Motor neuron (in vitro differentiated cells): ENCODE results near the gene AEBP2. TPM values are rescaled to one million over a fixed set of nuclear protein-coding genes. Genes with fewer than 3 reads are reported as not detected.

Source experiments
- ATAC-seq, 8 experiments: fragments of 200-7000 bp; cut with Tn5 transposase; replicated peaks in 6 of 8; 2 replicates each; pipeline ENCODE4 v1.8.0; 2021; ENCODE audit warnings: mild to moderate bottlenecking in 8 of 8, moderate library complexity in 8 of 8
- H3K27ac ChIP-seq, 2 donors: fragments of 250-450 bp; sonication (Bioruptor Pico); 2 replicates each; pipeline ENCODE4 v1.9.0; 2021; ENCODE audit warnings: antibody characterized with exemption in 2 of 2, mild to moderate bottlenecking in 2 of 2, moderate library complexity in 1 of 2
- H3K4me1 ChIP-seq, 2 donors: fragments of 250-450 bp; sonication (Bioruptor Pico); replicated peaks in 1 of 2; 2 replicates each; pipeline ENCODE4 v1.6.1; 2021; ENCODE audit warnings: antibody characterized with exemption in 2 of 2, mild to moderate bottlenecking in 2 of 2, moderate library complexity in 1 of 2
- H3K4me3 ChIP-seq, 5 donors: fragments of 250-450 bp; sonication (Bioruptor Pico); 2 replicates each; pipeline ENCODE4 v1.9.0; 2021; ENCODE audit warnings: antibody characterized with exemption in 5 of 5, mild to moderate bottlenecking in 5 of 5, moderate library complexity in 4 of 5
- WGBS, 10 experiments: fragments of 450-650 bp; shearing (Covaris generic); methylation state at CpG; one replicate each; pipeline ENCODE4 v1.0.0; 2022; 5-methylcytosine and 5-hydroxymethylcytosine counted together
- in situ Hi-C, 9 experiments: fragments of 400-800 bp; cut with MboI; loops; one replicate each; pipeline ENCODE4 v1.15.0; 2021; ENCODE audit warnings: low sequenced_read_pairs in 9 of 9, low pct_unique_long_range_greater_than_20kb in 2 of 9; ENCODE audit not compliant: unreplicated experiment in 9 of 9
- total RNA-seq, 8 experiments: library from RNA; unstranded; fragments of 300-600 nt; gene quantifications; 2 replicates each; pipeline versions ENCODE4 v1.2.3 to v1.2.4, GENCODE V29; 2022

Gene AEBP2
- total RNA-seq, 8 experiments from 2014 or later = 15.8 to 63.5 (median 26.0) TPM

DNA sequence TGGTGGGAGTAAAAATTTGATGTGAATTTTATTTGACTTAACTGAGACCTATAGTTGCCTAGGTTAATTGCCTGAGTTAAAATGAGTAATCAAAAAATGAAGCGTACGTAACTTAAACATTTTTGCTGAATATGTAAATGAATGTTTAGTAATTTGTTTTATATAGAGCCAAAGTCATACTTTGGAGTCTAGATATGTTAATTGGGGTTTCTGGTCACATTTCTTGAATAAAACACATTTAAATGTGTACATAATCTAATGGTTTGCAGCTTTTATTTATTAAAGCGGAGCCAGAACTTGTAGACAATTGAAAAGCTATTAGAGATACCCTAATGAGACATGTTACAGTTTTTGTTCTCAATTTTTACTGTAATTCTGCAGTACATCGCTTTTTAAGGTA, 71.2 kb downstream of the AEBP2 start:
- peak in 3 of 8 experiments; percentile 75 to 84 (median 75) for ATAC-seq
- Histone ChIP-seq H3K27ac (no peak overlapping the region), H3K4me1 (no peaks in the 10 kb centered on the region), H3K4me3 (no peak overlapping the region)
- in situ Hi-C loops = no loop called here
- WGBS, 10 experiments = 6 to 100% (median 90%) methylated on average over 1 to 4 of the region's 4 CpGs; no CpG with 5 or more reads in 1 of the 10 experiments

DNA sequence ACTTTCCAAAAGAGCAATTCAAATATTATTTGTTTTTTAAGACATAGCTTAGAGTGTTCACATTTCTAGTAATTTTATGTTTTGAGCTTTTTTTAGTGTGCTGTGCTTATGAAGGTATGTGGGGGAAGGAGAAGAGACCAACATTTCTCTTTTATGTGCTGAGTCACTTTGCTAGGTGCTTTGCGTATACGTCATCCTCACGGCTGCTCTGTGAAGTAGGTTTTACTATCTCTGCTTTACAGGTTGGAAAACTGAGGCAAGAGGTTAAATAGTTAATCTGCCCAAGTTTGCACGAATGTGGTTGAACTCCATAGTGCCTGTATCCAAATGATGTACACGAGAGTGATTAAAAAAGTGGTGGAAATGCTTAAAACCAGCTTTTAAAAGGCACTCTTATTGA, 75.9 kb downstream of the AEBP2 start:
- Histone ChIP-seq H3K4me1 (no peaks in the 10 kb centered on the region), H3K27ac (no peak overlapping the region), H3K4me3 (no peak overlapping the region)
- in situ Hi-C loops = no loop called here
- 86 to 100% (median 97%) methylated on average over 4 to 5 of the region's 5 CpGs; no CpG with 5 or more reads in 2 of the 10 experiments for WGBS, 10 experiments
- ATAC-seq = no peak

DNA sequence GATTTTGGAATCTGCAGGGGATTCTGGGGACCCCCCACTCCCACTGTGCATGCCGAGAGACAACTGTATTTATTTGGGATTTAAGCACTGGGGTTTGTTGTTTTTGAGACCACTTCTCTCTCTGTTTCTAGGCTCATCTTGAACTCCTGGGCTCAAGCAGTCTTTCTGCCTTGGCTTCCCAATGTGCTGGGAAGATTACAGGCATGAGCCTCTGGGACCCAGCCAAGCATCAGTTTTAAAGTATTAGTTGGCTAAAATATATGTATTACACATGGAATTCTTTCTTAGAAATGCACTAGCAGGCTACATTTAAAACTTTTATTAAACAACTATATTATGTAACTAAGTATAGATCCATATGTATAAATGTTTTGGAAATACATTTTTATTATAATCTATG, 78.3 kb downstream of the AEBP2 start:
- WGBS, 10 experiments = 0 to 100% (median 71%) methylated on average over 1 of the region's 1 CpG; no CpG with 5 or more reads in 6 of the 10 experiments
- ATAC-seq = no peak
- Histone ChIP-seq H3K4me1 (no peaks in the 10 kb centered on the region), H3K27ac (no peak overlapping the region), H3K4me3 (no peak overlapping the region)
- in situ Hi-C loops = no loop called here

DNA sequence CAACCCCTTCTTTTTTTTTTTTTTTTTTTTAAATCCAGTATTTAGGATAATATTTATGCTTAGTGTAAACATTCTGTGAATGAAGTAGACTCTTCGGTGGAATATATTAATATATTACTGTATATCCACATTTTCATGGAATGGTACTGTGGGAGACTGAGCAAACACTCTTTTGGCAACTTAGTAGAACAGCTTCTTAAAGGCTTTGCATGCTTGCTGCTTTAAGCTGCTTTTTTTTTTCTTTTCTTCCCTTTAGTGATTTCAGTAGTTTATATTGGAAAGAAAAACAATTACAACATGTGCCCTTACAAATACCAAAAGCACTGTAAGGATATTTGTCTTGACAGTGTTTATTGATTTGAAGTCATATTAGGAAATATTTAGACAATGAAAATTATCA, 78.9 kb downstream of the AEBP2 start:
- H3K4me3 ChIP-seq = no peak overlapping the region
- no peak for ATAC-seq
- in situ Hi-C loops = no loop called here
- H3K4me1 ChIP-seq = no peaks in the 10 kb centered on the region
- 38 to 100% (median 100%) methylated on average over 1 of the region's 1 CpG; no CpG with 5 or more reads in 2 of the 10 experiments for WGBS, 10 experiments
- H3K27ac ChIP-seq = no peak overlapping the region

DNA sequence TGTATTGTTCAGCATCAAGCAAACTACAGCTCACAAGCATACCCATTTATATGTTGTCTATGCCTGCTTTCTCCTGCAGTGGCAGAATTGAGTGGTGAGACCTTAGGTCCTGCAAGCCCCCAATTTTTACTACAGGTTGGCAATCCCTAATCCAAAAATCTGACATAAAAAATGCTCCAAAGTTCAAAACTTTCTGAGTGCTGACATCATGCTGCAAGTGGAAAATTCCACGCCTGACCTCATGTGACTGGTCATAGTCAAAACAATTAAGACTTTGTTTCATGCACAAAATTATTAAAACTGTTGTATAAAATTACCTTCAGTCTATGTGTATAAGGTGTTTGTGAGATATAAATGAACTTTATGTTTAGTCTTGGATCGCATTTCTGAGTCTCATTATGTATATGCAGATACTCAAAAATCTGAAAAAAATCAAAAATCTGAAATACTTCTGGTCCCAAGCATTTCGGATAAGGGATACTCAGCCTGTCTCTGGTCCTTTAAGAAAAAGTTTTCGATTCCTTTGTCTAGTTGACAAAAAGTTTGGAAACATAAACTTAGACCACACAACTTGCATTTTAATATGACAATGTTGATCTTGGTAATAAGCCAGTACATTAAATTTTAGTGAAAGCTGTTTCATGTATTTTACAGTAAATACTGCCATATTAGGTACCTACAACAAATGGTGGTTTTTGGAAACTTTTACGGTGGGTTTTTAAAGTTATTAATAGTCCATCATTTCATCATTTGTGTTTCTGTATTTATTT, 81.5 kb downstream of the AEBP2 start:
- no peaks in the 10 kb centered on the region for H3K4me1 ChIP-seq
- no peak overlapping the region for H3K4me3 ChIP-seq
- no peak overlapping the region for H3K27ac ChIP-seq
- WGBS, 10 experiments = 53 to 100% (median 90%) methylated on average over 3 to 5 of the region's 5 CpGs; no CpG with 5 or more reads in 1 of the 10 experiments
- no peak for ATAC-seq
- in situ Hi-C loops = no loop called here

DNA sequence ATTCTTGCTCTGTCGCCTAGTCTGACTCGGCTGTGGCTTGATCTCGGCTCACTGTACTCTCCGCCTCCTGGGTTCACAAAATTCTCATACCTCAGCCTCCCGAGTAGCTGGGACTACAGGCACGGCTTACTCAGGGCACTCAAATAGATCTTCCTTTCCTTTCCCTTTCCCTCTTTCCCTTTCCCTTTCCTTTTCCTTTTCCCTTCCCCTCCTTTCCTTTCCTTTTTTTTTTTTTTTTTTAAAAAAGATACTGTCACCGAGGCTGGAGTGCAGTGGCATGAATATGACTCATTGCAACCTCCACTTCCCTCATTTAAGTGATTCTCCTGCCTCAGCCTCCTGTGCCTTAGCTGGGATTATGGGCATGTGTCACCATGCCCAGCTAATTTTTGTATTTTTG, 86.0 kb downstream of the AEBP2 start:
- no peak overlapping the region for H3K4me3 ChIP-seq
- H3K27ac ChIP-seq = no peak overlapping the region
- 82 to 97% (median 91%) methylated on average over 2 to 7 of the region's 7 CpGs for WGBS, 10 experiments
- no peak for ATAC-seq
- in situ Hi-C loops = no loop called here
- peaks cover 0 to 5% of the 10 kb centered on the region in 2 donors for H3K4me1 ChIP-seq

DNA sequence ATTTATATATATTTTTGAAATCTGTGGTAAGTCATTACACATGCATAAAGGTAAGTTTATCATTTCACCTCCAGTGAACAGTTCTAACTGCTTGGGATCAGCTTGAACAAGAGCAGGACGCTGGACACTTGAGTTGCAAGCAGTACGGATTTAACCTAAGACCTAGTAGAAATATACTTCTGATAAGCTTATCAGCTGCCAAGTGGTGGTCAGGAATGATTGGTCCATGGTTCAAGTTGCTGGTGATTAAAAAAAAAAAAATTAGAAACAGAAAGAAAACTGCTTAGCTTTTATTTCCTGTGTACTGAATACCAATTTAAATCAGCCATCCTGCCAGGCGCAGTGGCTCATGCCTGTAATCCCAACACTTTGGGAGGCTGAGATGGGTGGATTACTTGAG, 88.6 kb downstream of the AEBP2 start:
- no peak for ATAC-seq
- no peak overlapping the region for H3K27ac ChIP-seq
- in situ Hi-C loops = no loop called here
- peaks cover 0 to 5% of the 10 kb centered on the region in 2 donors for H3K4me1 ChIP-seq
- WGBS, 10 experiments = 75 to 100% (median 96%) methylated on average over 1 to 2 of the region's 3 CpGs; no CpG with 5 or more reads in 4 of the 10 experiments
- H3K4me3 ChIP-seq = no peak overlapping the region

DNA sequence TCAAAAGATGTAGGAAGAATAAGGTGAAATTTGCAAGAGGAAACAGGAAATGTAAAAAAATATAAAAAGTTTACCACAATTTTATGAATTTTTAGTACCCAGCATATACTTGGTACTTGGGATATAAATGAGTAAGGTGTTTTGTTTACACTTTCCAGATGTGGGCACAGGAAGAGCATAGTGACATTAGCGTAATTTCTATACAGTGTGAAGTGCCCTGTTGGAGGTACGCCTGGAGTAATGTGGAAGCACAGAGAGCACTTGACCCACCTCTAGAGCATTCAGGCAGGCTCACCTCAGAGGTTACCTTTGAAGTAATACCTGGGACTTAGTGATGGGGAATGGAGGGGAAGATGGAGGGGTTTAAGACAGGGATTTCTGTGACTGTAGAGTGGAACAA, 89.5 kb downstream of the AEBP2 start:
- no peak overlapping the region for H3K27ac ChIP-seq
- peaks cover 0 to 5% of the 10 kb centered on the region in 2 donors for H3K4me1 ChIP-seq
- ATAC-seq = no peak
- in situ Hi-C loops = no loop called here
- no peak overlapping the region for H3K4me3 ChIP-seq
- WGBS, 10 experiments = 100% methylated on average over 2 of the region's 2 CpGs; no CpG with 5 or more reads in 8 of the 10 experiments

DNA sequence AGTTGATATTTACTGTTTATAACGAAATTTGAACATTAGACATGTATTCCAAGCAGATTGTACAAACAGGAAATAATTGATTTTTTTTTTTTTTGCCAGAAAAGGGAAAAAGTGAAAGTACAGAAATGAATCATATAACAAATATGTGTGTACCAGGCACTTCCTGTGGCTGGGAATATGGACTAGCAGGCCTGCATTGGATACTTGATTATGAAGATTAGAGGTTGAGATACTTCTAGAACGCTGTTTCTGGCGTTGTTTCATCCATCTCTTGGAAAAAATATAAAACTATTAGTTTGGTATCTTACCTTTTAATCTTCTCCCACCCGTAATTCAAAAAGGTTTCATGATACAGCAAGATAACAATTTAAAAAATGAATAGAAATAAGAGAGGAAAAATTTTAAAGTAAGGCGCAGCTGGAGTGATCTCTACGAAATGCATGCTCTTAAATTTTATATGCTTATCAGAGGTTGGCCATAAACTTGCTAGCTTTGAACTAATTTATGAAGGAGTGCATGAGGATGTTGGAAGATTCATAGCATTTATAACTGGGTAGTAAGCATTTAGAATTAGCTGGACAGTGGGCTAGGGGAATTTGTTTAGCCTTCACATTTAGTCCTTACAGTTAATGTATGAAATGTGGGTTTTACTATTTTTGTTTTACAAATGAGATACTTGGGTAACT, 90.8 kb downstream of the AEBP2 start:
- peak in 2 of 8 experiments; percentile 28 to 32 for ATAC-seq
- Histone ChIP-seq H3K4me3 (no peak overlapping the region), H3K27ac (no peak overlapping the region), H3K4me1 (peaks cover 0 to 5% of the 10 kb centered on the region in 2 donors)
- in situ Hi-C loops = no loop called here
- 64 to 96% (median 88%) methylated on average over 4 to 6 of the region's 6 CpGs for WGBS, 10 experiments

DNA sequence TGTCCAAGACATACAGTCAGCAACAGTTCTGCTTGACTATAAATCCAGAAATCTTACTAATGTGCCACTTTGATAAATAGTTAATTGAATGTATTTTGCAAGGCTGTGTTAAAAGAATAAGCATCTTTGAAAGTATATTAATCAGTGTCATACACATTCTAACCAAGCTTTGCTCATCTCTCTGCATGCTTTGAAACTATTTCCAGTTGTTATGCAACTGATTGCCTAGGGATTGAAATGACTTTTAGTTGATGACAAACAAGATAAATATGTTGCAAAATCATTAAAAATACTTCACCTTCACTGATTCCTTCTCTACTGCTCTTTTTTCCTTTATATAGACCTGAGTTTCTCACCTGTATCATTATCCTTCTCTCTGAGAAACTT, 91.3 kb downstream of the AEBP2 start:
- Histone ChIP-seq H3K4me3 (no peak overlapping the region), H3K27ac (no peak overlapping the region), H3K4me1 (peaks cover 0 to 5% of the 10 kb centered on the region in 2 donors)
- no peak for ATAC-seq
- in situ Hi-C loops = no loop called here

DNA sequence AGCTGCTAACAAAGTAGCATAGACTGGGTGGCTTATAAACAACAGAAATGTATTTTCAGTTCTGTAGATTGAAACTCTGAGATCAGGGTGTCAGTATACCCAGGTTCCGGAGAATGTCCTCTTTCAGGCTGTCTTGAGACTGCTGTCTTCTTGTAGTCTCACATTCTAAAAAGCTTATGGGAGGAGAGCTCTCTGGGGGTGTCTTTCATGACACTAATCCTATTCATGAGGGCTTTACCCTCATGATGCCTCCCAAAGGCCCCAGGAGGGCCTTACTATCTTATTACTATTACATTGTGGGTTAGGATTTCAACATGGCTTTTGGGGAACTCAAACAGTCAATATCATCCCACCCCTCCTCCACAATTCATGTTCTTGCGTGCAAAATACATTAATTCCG, 94.3 kb downstream of the AEBP2 start:
- no peak overlapping the region for H3K27ac ChIP-seq
- H3K4me3 ChIP-seq = no peak overlapping the region
- WGBS, 10 experiments = 80 to 100% (median 100%) methylated on average over 1 to 3 of the region's 3 CpGs; no CpG with 5 or more reads in 3 of the 10 experiments
- ATAC-seq = no peak
- in situ Hi-C loops = no loop called here
- H3K4me1 ChIP-seq = no peaks in the 10 kb centered on the region

DNA sequence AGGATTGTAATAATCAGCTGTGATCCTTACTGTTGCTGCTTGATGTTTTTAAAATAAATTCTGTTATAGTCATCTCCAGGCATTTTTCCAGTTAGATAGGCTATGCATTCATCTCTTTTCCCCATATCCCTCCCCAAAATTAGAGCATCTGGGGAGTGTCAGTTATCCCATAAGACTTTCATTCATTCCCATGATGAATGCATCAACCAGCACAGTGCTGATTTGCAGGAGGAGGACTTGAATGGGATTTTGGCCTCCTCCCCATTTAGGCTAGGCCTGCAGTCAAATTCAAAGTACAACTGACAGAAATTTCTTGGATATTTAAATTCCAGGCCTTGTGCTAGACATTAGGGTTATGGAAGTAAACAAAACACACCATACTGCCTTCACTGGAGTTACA, 99.8 kb downstream of the AEBP2 start:
- in situ Hi-C loops = no loop called here
- ATAC-seq = peak in 1 of 8 experiments; percentile 54
- Histone ChIP-seq H3K4me3 (no peak overlapping the region), H3K27ac (no peak overlapping the region), H3K4me1 (peaks cover 0 to 2% of the 10 kb centered on the region in 2 donors)

DNA sequence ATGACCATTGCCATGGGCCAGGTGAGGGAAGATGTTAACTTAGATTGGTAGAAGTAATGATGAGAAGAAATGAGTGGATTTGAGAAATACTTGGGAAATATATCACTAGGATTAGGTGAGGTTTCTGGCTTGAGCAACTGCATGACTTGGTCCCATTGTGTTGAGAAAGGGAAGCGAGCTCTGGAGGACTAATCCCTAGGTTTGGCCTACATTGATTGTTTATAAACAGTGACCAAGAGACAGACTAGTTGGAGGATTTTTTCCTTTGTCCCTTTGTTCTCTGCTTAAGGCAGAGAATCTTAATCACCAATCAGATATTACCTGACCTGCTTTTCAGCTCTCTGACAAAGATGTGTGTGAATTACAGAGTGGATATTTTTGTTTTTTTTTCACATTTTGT, 100.5 kb downstream of the AEBP2 start:
- 29 to 100% (median 87%) methylated on average over 1 of the region's 1 CpG; no CpG with 5 or more reads in 4 of the 10 experiments for WGBS, 10 experiments
- H3K27ac ChIP-seq = no peak overlapping the region
- in situ Hi-C loops = no loop called here
- ATAC-seq = no peak
- H3K4me1 ChIP-seq = peaks cover 2 to 8% of the 10 kb centered on the region in 2 donors
- no peak overlapping the region for H3K4me3 ChIP-seq
